ENCODE data around the gene CST9. TPM values are rescaled to one million over a fixed set of nuclear protein-coding genes. Genes with fewer than 3 reads are reported as not detected.

The CST9 gene
- total RNA-seq, 6 donors from 2014 or later, result not detected

- H3K4me1 ChIP-seq, result peaks cover 0 to 6% (median 4%) of the 10 kb centered on the region in 4 donors
- DNase-seq, result no peak
- H3K4me3 ChIP-seq, result no peak overlapping the region
- TF ChIP-seq EP300 (IDR thresholded peaks at IDR 0.05), result no peak
- no peak for TF ChIP-seq POLR2A (IDR thresholded peaks at IDR 0.05)
- no peak for TF ChIP-seq POLR2AphosphoS5 (IDR thresholded peaks at IDR 0.05)
- no peak for TF ChIP-seq CTCF (IDR thresholded peaks at IDR 0.05)
- ATAC-seq (ENCODE audit: low FRiP score in 2 of 2), result no peak
- WGBS, 2 donors, result 82 to 99% methylated on average over 6 of the region's 6 CpGs
- no peaks in the 10 kb centered on the region for H3K9me3 ChIP-seq
- no peak overlapping the region for H3K27ac ChIP-seq
- no peaks in the 10 kb centered on the region for H3K27me3 ChIP-seq
- H3K36me3 ChIP-seq, result peaks cover 0 to 17% (median 15%) of the 10 kb centered on the region in 4 donors
These were observed 22.8 kb upstream of the CST9 start for GRCh38 chr20:23628402-23629016.

GRCh38 chr20:23627501-23627900 is 21.8 kb upstream of the CST9 start:
- H3K9me3 ChIP-seq, result no peaks in the 10 kb centered on the region
- no peaks in the 10 kb centered on the region for H3K27me3 ChIP-seq
- no peak for DNase-seq
- ATAC-seq (ENCODE audit: low FRiP score in 2 of 2), result no peak
- H3K36me3 ChIP-seq, result peaks cover 0 to 7% (median 5%) of the 10 kb centered on the region in 4 donors
- no peak for TF ChIP-seq POLR2AphosphoS5 (IDR thresholded peaks at IDR 0.05)
- no peak for TF ChIP-seq EP300 (IDR thresholded peaks at IDR 0.05)
- TF ChIP-seq POLR2A (IDR thresholded peaks at IDR 0.05), result no peak
- WGBS, 2 donors, result 78 to 81% methylated on average over 3 of the region's 3 CpGs
- H3K27ac ChIP-seq, result no peak overlapping the region
- peaks cover 5 to 8% (median 7%) of the 10 kb centered on the region in 4 donors for H3K4me1 ChIP-seq
- H3K4me3 ChIP-seq, result no peak overlapping the region

- DNase-seq (peak in 1 of 2 donors; percentile 53), ATAC-seq (ENCODE audit: low FRiP score in 2 of 2) (no peak)
- Histone ChIP-seq H3K27me3 (no peaks in the 10 kb centered on the region), H3K36me3 (no peaks in the 10 kb centered on the region), H3K9me3 (no peaks in the 10 kb centered on the region), H3K4me3 (no peak overlapping the region), H3K27ac (no peak overlapping the region), H3K4me1 (peaks cover 0 to 15% (median 11%) of the 10 kb centered on the region in 4 donors)
- TF ChIP-seq CTCF (IDR thresholded peaks at IDR 0.05), result no peak
- no peak for TF ChIP-seq POLR2A (IDR thresholded peaks at IDR 0.05)
- no peak for TF ChIP-seq EP300 (IDR thresholded peaks at IDR 0.05)
- 72 to 73% methylated on average over 4 of the region's 4 CpGs for WGBS, 2 donors
These were observed 20.4 kb upstream of the CST9 start for GRCh38 chr20:23626040-23626620.

GRCh38 chr20:23625236-23625964 is 19.7 kb upstream of the CST9 start:
- Histone ChIP-seq H3K4me1 (peaks cover 0 to 15% (median 11%) of the 10 kb centered on the region in 4 donors), H3K4me3 (no peak overlapping the region), H3K27me3 (no peaks in the 10 kb centered on the region), H3K36me3 (no peaks in the 10 kb centered on the region), H3K9me3 (no peaks in the 10 kb centered on the region), H3K27ac (no peak overlapping the region)
- ATAC-seq (ENCODE audit: low FRiP score in 2 of 2), result no peak
- 64 to 69% methylated on average over 9 of the region's 9 CpGs for WGBS, 2 donors
- no peak for DNase-seq
- TF ChIP-seq CTCF (IDR thresholded peaks at IDR 0.05) (no peak), POLR2A (IDR thresholded peaks at IDR 0.05) (no peak), POLR2AphosphoS5 (IDR thresholded peaks at IDR 0.05) (no peak), EP300 (IDR thresholded peaks at IDR 0.05) (no peak)

GRCh38 chr20:23624324-23624691 is 18.6 kb upstream of the CST9 start:
- H3K27ac ChIP-seq, result peak overlapping the region in 1 of 4 donors; percentile 73
- DNase-seq (no peak), ATAC-seq (ENCODE audit: low FRiP score in 2 of 2) (no peak)
- H3K27me3 ChIP-seq, result no peaks in the 10 kb centered on the region
- peaks cover 0 to 15% (median 11%) of the 10 kb centered on the region in 4 donors for H3K4me1 ChIP-seq
- H3K4me3 ChIP-seq, result no peak overlapping the region
- TF ChIP-seq POLR2A (IDR thresholded peaks at IDR 0.05) (no peak), EP300 (IDR thresholded peaks at IDR 0.05) (no peak), POLR2AphosphoS5 (IDR thresholded peaks at IDR 0.05) (no peak)
- WGBS, 2 donors, result 78 to 86% methylated on average over 2 of the region's 2 CpGs
- no peaks in the 10 kb centered on the region for H3K36me3 ChIP-seq
- H3K9me3 ChIP-seq, result no peaks in the 10 kb centered on the region
